ENCODE data around the gene NDUFS2.

The NDUFS2 gene

DNA sequence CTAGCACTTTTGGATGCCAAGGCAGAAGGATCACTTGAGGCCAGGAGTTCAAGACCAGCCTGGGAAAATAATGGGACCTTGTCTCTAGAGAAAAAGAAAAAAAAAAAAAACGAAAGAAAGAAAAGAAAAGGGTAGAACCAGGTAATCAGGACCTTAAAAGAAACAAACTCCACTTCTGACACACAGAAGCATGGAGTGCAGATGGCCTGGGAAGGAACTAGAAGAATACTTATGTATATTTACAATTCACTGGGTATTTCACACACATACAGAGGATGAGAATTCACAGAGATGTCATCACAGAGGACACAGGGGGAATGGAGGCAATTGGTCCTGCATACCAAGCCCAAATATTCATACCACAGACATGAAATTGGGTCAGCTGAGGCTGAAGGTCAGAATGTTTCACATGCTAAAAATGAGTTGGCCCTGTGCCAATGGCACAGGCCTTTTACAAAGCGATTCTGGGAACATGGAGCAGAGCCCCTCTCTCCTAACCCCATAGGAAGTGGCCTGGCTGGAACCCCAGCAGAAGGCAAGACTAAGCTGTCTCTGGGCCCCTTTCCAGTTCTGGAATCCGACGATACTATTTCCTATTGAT is 29.3 kb upstream of the NDUFS2 start:
- DNase-seq: no peak

DNA sequence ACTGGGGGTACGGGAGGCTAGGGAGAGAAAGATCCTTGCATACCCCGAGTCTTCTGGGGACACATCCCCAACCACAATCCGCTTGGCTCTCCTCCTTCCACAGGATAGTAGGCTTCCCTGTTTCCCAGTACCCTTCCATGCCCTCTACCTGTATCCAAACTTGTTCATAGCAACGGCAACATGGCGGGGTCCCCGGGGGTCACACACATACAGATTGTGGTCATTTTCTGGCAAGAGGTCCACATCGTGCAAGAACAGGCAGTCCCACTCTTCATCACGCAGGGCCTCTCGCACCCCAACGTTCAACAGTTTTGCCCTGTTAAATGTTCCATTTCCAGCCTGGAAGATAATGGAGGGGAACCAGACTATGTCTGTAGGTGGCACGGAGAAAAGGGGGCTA is 28.5 kb upstream of the NDUFS2 start:
- DNase-seq: peak; percentile 2

DNA sequence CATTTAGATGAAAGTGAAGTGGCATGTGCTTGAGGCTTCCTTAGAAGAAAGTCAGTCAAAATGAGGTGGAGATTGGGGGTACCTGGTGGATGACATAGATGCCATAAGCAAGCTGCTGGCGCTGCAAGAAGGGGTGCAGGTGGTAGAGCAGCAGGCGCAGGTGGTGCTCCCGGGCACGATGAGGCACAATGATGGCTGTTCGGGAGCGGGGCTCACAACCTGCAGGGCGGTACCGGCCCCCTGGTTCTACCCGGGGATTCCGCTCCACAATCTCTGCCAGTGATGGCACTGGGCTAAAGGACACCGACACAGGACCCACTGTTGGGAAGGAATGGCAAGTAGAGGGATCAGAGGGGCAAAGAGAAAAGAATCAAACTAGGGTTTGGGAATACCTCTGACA is 27.3 kb upstream of the NDUFS2 start:
- DNase-seq: no peak

DNA sequence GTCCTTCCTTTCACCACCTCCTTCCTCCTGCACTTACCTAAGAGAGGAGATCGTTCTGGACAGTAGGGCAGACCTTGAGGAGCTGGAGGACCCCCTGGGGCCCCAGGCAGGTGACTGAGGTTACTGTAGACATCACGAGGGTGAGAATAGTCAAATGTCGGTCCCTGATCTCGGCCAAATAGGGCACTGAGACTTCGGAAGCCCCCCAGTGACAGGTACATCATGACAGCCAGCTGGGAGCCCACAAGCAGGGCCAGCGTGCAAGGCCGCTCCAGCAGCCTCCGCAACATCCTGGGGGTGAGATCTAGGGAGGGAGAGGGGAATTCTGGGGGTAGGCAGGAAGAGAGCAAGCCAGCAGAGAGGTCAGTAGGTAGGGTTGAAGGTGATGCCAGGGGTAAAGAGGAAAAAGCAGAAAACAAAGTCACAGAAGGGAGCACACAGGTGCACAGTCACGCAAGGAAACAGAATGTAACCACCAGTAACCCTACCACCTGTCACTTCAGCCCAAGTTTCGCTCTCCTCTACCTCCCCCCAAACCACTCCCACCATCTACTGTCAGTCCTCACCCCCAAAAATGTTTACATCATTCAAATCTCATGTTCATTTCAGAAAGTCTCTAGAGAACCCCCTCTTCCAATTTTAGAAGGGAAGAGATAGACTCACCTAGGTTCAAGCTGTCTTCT is 26.3 kb upstream of the NDUFS2 start:
- no peak for DNase-seq

DNA sequence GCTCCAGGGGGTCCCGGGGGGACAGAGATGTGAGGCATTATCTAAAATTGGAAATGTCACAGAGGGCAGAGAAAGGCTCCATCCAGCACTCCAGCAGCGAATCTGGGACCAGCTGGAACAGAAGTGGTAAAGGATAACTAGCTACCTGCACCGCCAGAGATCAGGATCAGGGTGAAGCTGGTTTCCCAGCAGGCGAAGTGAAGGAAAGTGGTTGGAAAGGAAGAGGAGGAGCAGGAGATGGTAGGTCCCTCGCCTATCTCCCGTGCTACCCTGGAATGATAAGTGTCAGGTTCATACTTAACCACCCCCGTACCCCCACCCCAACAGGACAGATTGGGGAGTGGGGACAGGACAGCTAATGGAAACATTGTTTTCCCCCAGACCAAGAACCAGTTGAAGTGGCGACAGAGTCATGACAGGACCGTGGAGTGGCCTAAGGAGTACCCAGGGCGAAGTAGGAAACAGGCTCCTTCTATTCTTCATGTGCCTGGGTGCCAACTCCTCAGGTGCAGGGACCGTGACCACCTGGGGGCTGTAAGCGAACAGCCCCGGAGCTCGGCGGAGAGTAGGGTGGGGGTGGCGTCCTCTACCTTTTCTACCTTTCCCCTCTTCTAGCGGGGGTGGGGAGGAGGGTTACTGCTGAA is 25.6 kb upstream of the NDUFS2 start:
- no peak for DNase-seq

DNA sequence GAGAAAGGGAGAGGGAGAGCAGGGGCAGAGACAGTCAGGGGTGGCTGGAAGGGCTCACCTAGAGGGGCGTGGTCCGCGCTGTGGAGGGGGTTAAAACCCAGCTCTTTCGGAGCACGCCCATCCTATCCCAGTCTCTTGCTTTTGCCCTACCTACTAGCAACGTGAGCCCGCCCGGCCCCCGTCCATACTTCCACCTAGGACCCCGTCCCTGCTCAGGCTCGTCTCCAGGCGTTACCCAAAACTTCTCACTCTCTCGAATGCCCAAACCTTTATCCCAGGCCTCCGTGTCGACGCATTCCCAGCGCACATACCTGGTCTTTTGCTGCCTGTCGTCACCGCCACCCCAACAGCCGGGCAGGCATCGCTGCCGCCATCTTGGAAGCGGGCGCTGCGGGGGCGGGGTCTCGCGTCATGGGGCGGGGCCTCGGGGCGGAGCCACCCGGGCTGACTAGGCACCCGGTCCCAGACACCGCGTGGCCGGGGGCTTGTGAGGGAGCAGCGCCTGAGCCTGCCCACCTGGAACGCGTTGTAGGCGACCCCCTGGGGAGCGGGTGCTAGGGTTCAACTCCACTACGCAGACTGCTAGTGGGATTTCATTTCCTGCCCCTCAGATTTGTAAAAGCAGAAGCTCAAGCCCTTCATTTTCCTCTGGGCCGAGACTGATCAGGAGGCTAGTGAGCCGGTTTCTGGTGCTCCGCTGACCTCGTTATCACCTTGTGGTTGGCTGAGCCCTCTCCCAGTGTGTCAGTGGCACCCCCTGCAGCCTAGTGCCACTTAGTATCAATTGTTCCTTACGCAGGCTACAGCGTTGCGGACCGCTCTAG is 24.8 kb upstream of the NDUFS2 start, which contains the start of gene B4GALT3:
B4GALT3 (minus strand) TSS at position 396 of the 824 bp plus-strand sequence. CDS start 1,447 bp downstream, outside the sequence.
- DNase-seq: peak; percentile 94

DNA sequence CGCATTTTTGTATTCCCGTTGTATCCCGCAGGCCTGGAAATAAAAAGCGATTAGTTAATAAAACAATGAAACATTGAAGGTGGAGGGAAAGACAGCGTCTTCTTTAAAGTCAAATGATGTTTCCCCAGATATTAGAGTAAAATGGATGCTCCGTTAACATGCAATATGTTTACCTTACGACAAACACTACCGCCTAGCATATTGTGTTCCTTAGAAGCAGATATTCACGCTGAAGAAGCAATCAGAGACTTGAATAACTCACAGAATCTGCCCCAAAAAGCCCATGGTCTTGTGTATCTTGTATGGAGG is 24.3 kb upstream of the NDUFS2 start:
- no peak for DNase-seq

DNA sequence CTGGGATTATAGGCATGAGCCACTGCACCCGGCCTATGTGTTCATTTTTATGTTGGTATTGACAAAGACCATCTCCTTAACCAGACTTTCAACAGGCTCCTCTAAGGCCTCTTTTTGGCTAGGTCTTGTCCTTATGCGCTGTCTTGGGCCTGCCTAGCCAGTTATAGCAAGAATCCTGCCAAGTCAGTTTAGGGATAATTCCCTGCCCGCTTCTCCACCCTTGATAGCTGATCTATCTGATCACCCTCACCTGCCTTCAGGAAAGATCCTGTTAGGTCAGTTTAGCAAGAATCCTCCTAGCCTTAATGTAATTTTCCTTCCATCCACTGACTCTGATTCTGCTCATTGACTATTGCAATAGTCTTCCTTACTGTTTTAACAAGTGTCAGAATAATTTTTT is 22.5 kb upstream of the NDUFS2 start:
- DNase-seq: peak; percentile 6

DNA sequence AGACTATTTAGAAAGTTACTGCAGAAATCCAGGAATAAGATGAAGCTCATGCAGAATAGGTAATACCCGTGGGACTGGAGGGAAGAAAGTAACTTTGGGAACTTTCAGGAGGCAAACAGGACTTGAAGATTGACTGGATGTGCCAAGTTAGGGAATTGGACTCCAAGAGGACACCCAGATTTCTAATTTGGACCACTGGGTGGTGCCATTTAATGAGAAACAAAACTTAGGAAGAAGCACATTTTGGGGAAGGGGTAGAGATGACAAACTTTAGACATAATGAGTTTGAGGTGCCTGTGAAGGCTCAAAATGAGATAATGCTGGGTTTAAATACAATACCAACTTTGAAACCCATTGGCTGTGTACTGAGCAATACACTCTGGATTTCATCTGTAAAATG is 21.5 kb upstream of the NDUFS2 start:
- peak; percentile 8 for DNase-seq

DNA sequence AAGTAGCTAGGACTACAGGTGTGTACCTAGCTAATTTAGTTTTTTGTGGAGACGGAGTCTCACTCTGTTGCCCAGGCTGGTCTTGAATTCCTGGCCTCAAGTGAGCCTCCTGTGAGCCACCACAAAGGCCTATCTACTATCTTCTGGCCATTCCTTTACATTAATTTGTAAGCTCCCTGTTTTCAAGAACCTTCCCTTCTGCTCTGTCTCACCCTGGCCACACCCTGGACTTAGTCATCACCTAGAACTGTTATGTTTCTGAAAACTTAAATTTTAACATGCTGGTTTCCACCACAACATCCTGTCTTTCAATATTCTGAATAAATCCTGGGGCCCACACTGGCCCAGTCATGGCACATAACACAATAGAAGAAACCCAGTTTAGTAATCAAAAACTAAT is 20.0 kb upstream of the NDUFS2 start:
- DNase-seq: peak; percentile 4

DNA sequence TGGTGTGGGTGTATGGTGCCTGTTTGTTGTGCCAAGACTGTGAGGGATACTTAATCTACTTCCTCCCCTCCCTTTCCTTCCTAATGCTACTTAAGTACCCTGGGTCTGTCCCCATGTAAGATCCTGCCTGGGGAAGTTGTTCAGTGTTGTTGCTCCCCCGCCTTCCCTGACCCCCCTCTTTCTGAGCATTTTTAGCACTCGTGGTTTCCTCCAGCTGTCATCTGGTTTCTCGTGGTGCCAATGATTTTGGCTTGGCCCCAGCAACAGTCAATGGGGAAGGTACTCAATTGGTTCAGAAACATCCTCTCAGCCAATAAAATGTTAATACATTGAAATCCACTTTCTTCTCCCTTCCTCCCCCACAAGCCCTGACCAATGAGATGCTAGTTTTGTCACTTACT is 16.9 kb upstream of the NDUFS2 start:
- DNase-seq: peak; percentile 69

DNA sequence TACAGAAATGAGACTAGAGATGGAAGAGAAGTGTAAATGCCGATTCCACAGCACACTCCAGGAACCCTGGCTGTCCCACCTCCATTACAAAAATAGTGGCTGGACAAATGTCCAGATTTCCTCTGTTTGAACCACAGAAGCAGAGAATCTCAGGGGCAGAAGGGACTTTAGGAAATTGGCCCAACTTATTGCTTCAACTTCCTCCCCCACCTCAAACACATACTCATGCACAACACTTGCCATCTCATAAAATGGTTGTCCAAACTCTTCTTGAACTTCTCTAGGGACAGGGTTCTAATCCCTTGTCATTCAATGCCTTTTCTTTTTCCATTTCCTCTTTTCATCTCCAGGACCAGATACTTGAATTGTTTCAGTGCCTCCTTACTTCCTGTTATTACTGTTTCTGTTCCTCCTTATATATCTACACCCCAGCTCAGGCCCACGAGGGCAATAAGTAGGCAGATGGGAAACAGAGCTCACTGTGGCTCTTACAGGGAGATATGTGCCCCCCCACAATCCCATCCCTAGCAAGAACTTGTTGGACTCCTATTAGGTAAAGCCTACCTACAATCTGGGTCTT is 16.3 kb upstream of the NDUFS2 start:
- DNase-seq: peak; percentile 23

DNA sequence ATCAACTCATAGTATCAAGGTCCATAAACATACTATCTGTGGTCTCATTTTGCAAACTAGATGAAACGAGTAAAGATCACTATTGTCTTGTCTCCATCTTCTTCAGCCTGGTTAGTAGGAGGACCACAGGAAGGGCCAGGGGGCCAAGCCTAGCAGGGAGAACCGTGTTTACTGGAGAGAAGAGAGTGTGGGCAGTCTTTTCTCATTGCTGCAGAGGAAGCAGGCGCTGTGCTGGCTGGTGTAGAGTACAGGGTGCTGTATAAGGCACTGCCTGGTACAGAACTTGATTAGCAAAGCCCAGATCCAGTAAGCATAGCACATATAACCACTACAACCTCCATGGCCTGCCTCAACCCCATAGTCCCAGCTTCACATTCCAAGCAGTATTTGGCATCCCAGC is 14.9 kb upstream of the NDUFS2 start:
- no peak for DNase-seq

DNA sequence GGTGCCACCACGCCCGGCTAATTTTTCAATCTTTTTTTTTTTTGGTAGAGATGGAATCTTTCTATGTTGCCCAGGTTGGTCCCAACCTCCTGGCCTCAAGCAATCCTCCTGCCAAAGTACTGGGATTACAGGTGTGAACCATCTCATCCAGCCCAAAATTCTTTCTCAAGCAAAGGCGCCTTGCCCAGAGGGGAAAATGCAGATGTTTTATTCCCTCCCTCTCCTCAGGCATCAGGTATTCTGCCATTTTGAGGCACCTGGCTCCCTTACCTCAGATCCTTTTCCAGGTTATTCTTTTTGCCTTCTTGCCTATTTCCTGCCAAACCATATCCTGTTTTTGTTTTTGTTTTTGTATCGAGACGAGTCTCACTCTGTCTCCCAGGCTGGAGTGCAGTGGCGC is 13.8 kb upstream of the NDUFS2 start:
- DNase-seq: no peak

DNA sequence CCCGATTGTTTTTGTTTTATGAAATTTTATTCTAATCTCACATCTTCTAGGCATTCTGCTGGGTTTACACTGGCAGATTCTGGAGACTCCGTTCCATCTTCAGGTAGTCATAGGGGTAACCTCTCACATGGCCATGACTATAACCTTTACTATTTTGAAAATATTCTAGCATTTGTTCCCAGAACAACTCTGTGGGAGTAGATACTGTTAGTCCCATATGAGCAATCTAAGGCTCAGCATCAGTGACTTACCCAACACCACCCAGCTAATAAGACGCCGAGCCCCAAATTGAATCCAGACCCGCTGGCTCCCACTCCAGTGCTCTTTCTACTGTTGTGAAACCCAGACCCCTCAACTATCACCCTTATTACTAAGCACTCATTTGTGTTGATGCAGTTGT is 13.1 kb upstream of the NDUFS2 start:
- DNase-seq: no peak

DNA sequence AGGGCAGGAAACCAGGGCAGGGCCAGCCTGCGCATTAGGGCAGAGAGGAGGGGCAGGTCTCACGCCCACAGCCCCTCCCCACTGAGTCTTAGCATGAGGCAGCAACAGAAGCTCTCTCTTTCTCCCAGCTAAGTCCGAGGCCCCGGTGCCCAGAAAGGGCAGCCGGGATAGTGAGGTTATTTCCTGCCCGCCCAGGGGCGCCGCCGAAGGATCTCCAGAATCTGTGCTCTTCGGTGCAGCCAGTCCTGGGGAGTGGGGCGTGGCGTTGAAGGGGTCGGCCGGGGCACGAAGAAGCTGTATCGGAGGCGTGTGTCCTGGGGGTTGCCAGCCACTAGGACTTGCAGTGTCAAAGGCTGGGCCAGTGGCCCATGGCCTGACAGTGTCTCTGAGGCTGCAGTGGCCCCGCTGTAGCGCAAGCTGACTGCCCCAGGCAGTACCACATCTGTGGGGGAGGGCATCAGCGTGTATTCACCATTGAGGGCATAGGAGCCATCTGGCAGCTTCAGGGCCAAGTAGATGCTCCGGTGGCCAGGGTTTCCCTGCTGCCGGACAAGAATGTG is 11.1 kb upstream of the NDUFS2 start:
- peak; percentile 30 for DNase-seq

DNA sequence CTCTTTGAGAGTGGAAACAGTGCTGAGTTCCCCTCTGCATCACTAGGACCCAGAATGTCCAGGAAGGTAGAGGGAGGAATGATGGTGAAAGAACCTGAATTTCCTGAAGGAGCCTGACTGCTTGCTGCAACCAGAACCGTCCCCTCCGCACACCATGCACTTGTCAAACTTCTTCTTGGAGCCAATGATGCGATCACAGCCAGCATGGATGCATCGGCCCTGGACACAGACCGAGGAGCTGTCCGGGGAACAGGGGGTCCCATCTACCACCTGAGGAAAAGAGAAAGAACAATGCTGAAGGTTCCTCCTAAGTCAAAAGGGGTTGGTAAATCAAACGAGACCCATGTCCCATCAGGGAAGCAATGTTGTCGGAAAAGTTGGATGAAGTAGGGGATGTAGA is 10.2 kb upstream of the NDUFS2 start:
- peak; percentile 15 for DNase-seq

DNA sequence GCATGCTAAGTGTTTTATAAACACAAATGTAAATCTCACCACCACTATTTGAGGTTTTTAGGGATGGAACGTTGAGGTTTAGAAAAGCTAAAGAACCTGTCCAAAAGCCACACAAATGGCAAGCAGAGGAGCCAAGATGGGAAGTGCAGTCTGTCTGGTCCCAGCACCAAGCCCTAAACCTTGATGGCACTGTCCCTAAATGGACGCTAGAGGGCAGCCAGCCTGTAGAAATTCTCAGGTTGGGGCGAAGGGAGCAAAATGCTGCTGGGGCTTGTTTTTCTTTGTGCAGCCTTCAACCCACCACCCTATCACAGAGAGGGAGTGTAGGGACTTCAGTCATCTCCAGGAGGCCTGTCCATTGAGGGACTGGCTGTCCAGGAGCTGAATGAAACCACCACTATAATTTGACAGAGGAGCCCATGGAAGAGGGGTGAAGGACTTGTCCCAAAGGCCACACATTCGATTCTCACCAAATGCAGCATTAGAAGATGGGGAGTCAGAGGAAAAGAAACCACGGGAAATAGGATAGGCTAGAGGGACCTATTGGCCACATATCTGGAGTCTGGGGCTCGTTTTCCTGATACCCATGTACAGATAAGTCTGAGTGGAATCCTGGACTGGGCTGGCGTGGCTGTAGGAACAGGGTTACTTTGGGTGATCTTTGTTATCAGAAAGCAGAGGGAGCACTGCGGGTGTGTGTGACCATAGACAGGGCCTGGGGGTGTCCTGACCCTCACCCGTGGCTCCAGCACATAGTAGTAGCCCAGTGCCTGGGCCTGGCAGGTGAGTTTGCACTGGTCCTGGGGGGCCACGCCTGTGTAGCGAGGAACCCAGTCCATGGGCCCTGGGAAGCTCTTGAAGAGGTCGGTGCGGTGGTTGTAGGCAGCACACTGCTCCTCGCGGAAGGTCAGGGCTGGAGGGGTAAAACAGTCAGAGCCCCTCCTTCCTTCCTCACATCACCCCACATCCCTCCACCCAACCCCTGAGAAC is 9.4 kb upstream of the NDUFS2 start:
- peak; percentile 60 for DNase-seq

DNA sequence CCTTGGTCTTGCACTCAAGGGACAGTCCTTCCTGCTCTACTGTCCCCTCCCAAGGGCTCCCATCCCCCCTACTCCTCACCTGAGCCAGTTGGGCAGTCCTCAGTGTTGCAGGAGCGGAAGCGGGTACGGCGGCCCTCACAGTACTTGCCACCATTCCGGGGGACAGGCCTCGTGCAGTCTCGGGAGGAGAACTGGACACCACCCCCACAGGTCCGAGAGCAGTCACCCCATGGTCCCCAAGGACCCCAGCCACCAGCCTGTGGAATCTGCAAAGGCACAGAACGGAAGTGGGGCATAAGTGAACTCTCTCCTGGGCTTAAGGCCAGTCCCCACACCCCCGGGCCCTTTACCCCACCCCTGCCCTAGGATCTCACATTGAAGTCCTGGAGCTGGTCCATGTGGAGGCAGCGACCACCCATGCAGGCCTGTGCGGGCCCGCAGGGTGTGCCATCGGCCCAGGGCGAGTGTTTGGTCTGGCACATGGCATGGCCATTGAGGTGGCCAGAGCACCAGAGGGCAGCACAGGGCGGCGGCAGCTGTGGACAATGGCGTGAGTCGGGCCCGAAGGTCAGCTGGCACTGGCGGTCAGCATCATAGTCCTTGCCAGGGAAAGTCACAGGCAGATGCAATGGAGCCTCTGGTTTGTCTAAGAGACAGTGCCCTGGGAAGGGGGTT is 8.5 kb upstream of the NDUFS2 start:
- peak; percentile 32 for DNase-seq

DNA sequence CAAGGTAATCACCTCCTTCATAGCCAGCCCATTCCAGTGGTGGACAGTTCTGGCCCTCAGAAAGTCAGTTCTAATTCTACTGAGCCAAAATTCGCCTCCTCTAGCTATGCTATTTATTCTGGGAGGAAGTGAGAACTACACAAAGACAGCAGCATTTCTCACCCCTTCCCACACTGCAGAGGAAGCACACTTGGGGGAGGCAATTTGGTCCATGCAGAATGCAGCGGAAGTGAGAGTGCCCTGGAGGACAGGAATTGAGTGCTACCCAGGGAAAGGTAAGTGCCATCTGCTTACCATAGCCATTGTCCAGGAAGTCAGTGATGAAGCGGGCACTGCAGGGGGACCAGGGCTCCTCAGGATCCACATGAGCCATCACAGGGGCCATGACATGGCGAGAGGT is 7.0 kb upstream of the NDUFS2 start:
- peak; percentile 23 for DNase-seq

DNA sequence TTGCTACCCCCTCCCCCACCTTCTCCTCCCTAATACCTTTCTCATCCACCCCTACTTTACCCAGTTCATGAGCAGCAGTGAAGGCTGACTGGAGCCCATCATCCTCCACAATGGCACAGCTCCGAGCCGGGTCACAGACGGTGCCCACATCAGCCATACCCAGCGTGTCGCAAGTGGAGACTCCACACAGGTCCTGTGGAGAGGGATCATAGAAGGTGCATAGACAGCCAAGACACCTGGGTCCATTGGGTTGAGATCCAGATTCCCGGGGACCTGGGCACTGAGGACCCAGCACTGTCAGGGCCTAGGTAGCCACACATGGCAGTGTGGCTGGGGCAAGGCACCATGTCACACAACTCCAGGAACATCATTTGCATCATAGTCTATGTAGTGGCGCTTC is 6.1 kb upstream of the NDUFS2 start:
- DNase-seq: peak; percentile 14

Data from left hindlimb (tissue), 1 donor.